GM12878 (cell line): ENCODE measurements around the gene CDKN1C. TPM values are rescaled to one million over a fixed set of nuclear protein-coding genes. Genes with fewer than 3 reads are reported as not detected.

Source experiments
- ATAC-seq: fragments of 200-7000 bp; cut with Tn5 transposase; 3 replicates; pipeline ENCODE4 v1.9.1; 2020; ENCODE audit warnings: mild to moderate bottlenecking, moderate library complexity
- BruUV-seq: library from RNA; stranded (reverse); fragments of 400-500 nt; replicated peaks from 2 replicates; lab custom pipeline; 2021; lab: Mats Ljungman, UMichigan
- CTCF ChIA-PET: fragments of 300-600 bp; sonication (Branson Sonifier 250); formaldehyde crosslinking; extraction: SDS; loops from one replicate; lab custom pipeline; 2021; ENCODE audit warnings: inconsistent platforms; lab: Yijun Ruan, JAX
- POLR2A ChIA-PET: fragments of 350-600 bp; formaldehyde crosslinking; extraction: SDS; loops from one replicate; lab custom pipeline; 2021; ENCODE audit warnings: inconsistent platforms; lab: Charles Lee
- RAD21 ChIA-PET: fragments of 300-600 bp; sonication (Branson Sonifier 250); formaldehyde crosslinking; loops from one replicate; lab custom pipeline; 2023; ENCODE audit warnings: antibody characterized with exemption; ENCODE audit not compliant: unreplicated experiment; lab: Charles Lee
- SMC1A ChIA-PET: fragments of 300-600 bp; sonication (Branson Sonifier 250); formaldehyde crosslinking; loops from one replicate; lab custom pipeline; 2023; ENCODE audit not compliant: unreplicated experiment, uncharacterized antibody; lab: Charles Lee
- DNase-seq: peaks from one replicate; pipeline ENCODE4 v3.0.0-alpha.2; 2011; ENCODE audit warnings: low read depth, low spot score
- FAIRE-seq: peaks from 3 replicates; lab custom pipeline; 2011; peaks lifted over from hg19 to GRCh38; lab: Jason Lieb, UNC
- H2AFZ ChIP-seq: 2 replicates; pipeline ENCODE4 v1.6.0; 2011; ENCODE audit warnings: low read depth, low read length, control low read depth; ENCODE audit not compliant: control insufficient read depth
- H3K27ac ChIP-seq: 2 replicates; pipeline ENCODE4 v1.5.1; 2011; ENCODE audit warnings: control low read depth; ENCODE audit not compliant: control insufficient read depth, insufficient read depth
- H3K27me3 ChIP-seq, 2 experiments: replicated peaks in 1 of 2; 2 replicates each; pipeline versions ENCODE4 v1.6.0 to v1.6.1; 2011; ENCODE audit warnings: low read length in 1 of 2; ENCODE audit not compliant: control insufficient read depth in 2 of 2, insufficient read depth in 2 of 2
- H3K36me3 ChIP-seq, 2 experiments: 2 replicates each; pipeline ENCODE4 v1.5.1; 2011; ENCODE audit warnings: low read length in 1 of 2; ENCODE audit not compliant: control insufficient read depth in 2 of 2, insufficient read depth in 2 of 2
- H3K4me1 ChIP-seq: 2 replicates; pipeline ENCODE4 v1.6.1; 2011; ENCODE audit warnings: mild to moderate bottlenecking, low read length, moderate library complexity, mixed read lengths; ENCODE audit not compliant: control insufficient read depth, insufficient read depth
- H3K4me2 ChIP-seq: 2 replicates; pipeline ENCODE4 v1.6.0; 2011; ENCODE audit warnings: control low read depth; ENCODE audit not compliant: control insufficient read depth, insufficient read depth
- H3K4me3 ChIP-seq: fragments of 200-600 bp; sonication (generic); 2 replicates; pipeline ENCODE4 v1.5.1; 2016
- H3K79me2 ChIP-seq: 2 replicates; pipeline ENCODE4 v1.6.0; 2011; ENCODE audit warnings: low read length; ENCODE audit not compliant: control insufficient read depth, insufficient read depth
- H3K9ac ChIP-seq: 2 replicates; pipeline ENCODE4 v1.8.0; 2011; ENCODE audit warnings: low read length, control low read depth, mixed read lengths; ENCODE audit not compliant: control insufficient read depth, insufficient read depth
- H3K9me3 ChIP-seq: replicated peaks from 3 replicates; pipeline ENCODE4 v1.5.1; 2011; ENCODE audit warnings: mild to moderate bottlenecking, low read length; ENCODE audit not compliant: control insufficient read depth, insufficient read depth
- H4K20me1 ChIP-seq: 2 replicates; pipeline ENCODE4 v1.6.0; 2011; ENCODE audit not compliant: control insufficient read depth, insufficient read depth
- EZH2 ChIP-seq: IDR thresholded peaks from 2 replicates; pipeline ENCODE4 v1.6.1; 2012; ENCODE audit warnings: low read depth, mild to moderate bottlenecking, control low read depth, inconsistent platforms, low read length, borderline replicate concordance; ENCODE audit not compliant: control insufficient read depth
- GATAD2B ChIP-seq: fragments of 450-650 bp; conservative IDR thresholded peaks from 2 replicates; pipeline ENCODE4 v1.6.1; 2017; ENCODE audit warnings: low read depth, mild to moderate bottlenecking, moderate library complexity
- LARP7 ChIP-seq: fragments of 450-650 bp; IDR thresholded peaks from 2 replicates; pipeline ENCODE4 v1.6.1; 2017; ENCODE audit warnings: mild to moderate bottlenecking
- NR2C2 ChIP-seq: IDR thresholded peaks from 2 replicates; pipeline ENCODE4 v1.6.1; 2011; ENCODE audit warnings: borderline replicate concordance, low read depth; ENCODE audit not compliant: control insufficient read depth, insufficient read length
- WGBS: methylation state at CpG from one replicate; pipeline ENCODE4 v1.1.6; 2016; ENCODE audit warnings: low lambda C conversion rate; ENCODE audit not compliant: insufficient replicate concordance, insufficient coverage; ENCODE audit errors: missing lambda C conversion rate; 5-methylcytosine and 5-hydroxymethylcytosine counted together
- in situ Hi-C: fragments of 300-500 bp; cut with MboI; formaldehyde crosslinking; loops from 9 replicates; pipeline ENCODE4 v1.14.3; 2018; ENCODE audit warnings: mixed read lengths
- intact Hi-C: fragments of 100-400 bp; cut with micrococcal nuclease; formaldehyde crosslinking; loops from one replicate; pipeline ENCODE4 v1.14.2; 2022; ENCODE audit not compliant: unreplicated experiment
- polyA plus RNA-seq, 11 experiments: library from polyadenylated mRNA; depleted of rRNA in 4 of 11; unstranded in 6 of 11; stranded (reverse) in 5 of 11; fragments of >200 nt; fragmentation: Nextera tagmentation in 4 of 11; fragmentation: Illumina TruSeq in 1 of 11; extraction: Ambion mirVana in 4 of 11; extraction: Trizol in 1 of 11; gene quantifications; 1 replicate in 1 of 11; 2 replicates in 10 of 11; pipeline versions ENCODE4 v1.2.1 to v1.2.3, GENCODE V29; 2011 to 2016; ENCODE audit warnings: inconsistent platforms in 2 of 11, missing spikeins in 2 of 11, low read depth in 1 of 11
- total RNA-seq, 4 experiments: library from RNA; depleted of rRNA in 3 of 4; stranded (reverse); fragments of >200 nt in 3 of 4; fragmentation: Illumina TruSeq in 1 of 4; extraction: Trizol in 1 of 4; gene quantifications; 2 replicates each; pipeline versions ENCODE4 v1.2.1 to v1.2.3, GENCODE V29; 2013 to 2021

CDKN1C gene
- total and polyA plus RNA-seq, 10 of the 15 experiments (the other 5 are each of a cell fraction or from before 2014, with no cell fraction given): 0.05 to 0.21 (median 0.14) TPM; not detected in 7

- RAD21 ChIA-PET: interaction anchor here (0.6 kb wide), 1 partner anchor 419 kb away, joined by 4 read pairs; no protein-coding TSS in a partner anchor
These were observed 6.8 kb downstream of the CDKN1C start for GRCh38 chr11:2878782-2879181.

GRCh38 chr11:2877474-2877873 lies 8.1 kb downstream of the CDKN1C start:
- intact Hi-C loops: no loop called here
- no TSS peak for BruUV-seq
- TF ChIP-seq NR2C2: no peak
- in situ Hi-C loops: loop anchor here (5.0 kb wide), 1 partner anchor 450 kb away; no protein-coding TSS in a partner anchor
- Histone ChIP-seq H3K27me3 (peaks cover under 1 to 1% of the 10 kb centered on the region in 2 experiments; a peak in 2 of 4 replicates), H2AFZ (no peak overlapping the region), H3K4me2 (no peak overlapping the region), H3K36me3 (no peaks in the 10 kb centered on the region), H3K9ac (no peak overlapping the region), H3K4me1 (no peaks in the 10 kb centered on the region), H3K79me2 (no peaks in the 10 kb centered on the region), H4K20me1 (no peaks in the 10 kb centered on the region), H3K27ac (no peak overlapping the region), H3K9me3 (no peaks in the 10 kb centered on the region; the same call in 2 of the 3 replicates), H3K4me3 (no peak overlapping the region)
- ChIA-PET SMC1A (interaction anchor here (1.4 kb wide), 1 partner anchor 15 kb away, joined by 6 read pairs; no protein-coding TSS in a partner anchor), POLR2A (no interaction called here), RAD21 (interaction anchor here (1.3 kb wide), 1 partner anchor 346 kb away, joined by 4 read pairs; no protein-coding TSS in a partner anchor), CTCF (interaction anchor here (1.8 to 2.1 kb wide), 3 partner anchors 12 to 345 kb away, joined by 4 to 12 read pairs (median 5); no protein-coding TSS in a partner anchor)
- DNase-seq: no peak
- no peak for ATAC-seq
- FAIRE-seq: no peak
- 68% methylated on average over 6 of the region's 6 CpGs for WGBS

More at GRCh38 chr11:2878782-2879181, 6.8 kb downstream of the CDKN1C start:
- peaks cover 4 to 5% of the 10 kb centered on the region in 2 experiments; a peak in 2 of 4 replicates for H3K27me3 ChIP-seq
- H3K4me1 ChIP-seq: no peaks in the 10 kb centered on the region
- H3K79me2 ChIP-seq: no peaks in the 10 kb centered on the region
- no peak overlapping the region for H2AFZ ChIP-seq
- ChIA-PET POLR2A (no interaction called here), SMC1A (no interaction called here), CTCF (interaction anchor here (0.7 to 2.1 kb wide), 4 partner anchors 11 to 374 kb away, joined by 3 to 12 read pairs (median 4); no protein-coding TSS in a partner anchor)
- ATAC-seq: no peak
- no peak for TF ChIP-seq EZH2
- no peak for TF ChIP-seq GATAD2B
- TF ChIP-seq LARP7: no peak
- no peaks in the 10 kb centered on the region for H4K20me1 ChIP-seq
- no peak overlapping the region for H3K27ac ChIP-seq
- 54% methylated on average over 8 of the region's 8 CpGs for WGBS
- no peak for DNase-seq
- no peaks in the 10 kb centered on the region; the same call in 2 of the 3 replicates for H3K9me3 ChIP-seq
- BruUV-seq: no TSS peak
- intact Hi-C loops: no loop called here
- H3K4me3 ChIP-seq: no peak overlapping the region
- FAIRE-seq: no peak
- no peak overlapping the region for H3K4me2 ChIP-seq
- H3K9ac ChIP-seq: no peak overlapping the region
- in situ Hi-C loops: loop anchor here (5.0 kb wide), 1 partner anchor 451 kb away; no protein-coding TSS in a partner anchor
- H3K36me3 ChIP-seq: no peaks in the 10 kb centered on the region
